IPS DF 4.7 (cell line): Measurements from ENCODE around the gene TLX1.

Experiments used
- DNase-seq: peaks from one replicate; pipeline ENCODE4 v3.0.0-alpha.2; 2013; ENCODE audit warnings: low spot score; ENCODE audit errors: extremely low read depth

TLX1 gene

DNA sequence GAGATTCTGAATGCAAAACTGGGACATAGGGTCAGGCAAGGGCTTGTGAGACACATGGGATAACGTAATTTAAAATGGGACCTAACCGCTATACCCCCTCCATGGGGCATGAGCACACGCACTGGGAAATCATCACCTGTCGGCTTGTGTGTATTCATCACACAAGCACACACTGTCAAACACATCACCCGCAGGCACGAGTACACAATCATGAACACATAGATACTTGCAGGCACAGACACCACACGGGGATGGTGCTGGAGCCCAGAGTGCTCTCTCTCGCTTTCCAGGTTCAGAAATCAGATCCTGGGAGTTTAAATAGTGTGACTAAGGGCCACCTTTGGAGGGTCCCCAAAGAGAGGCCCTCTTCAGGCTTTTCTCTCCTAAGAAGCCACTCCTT lies 19.6 kb upstream of the TLX1 start:
- no peak for DNase-seq

DNA sequence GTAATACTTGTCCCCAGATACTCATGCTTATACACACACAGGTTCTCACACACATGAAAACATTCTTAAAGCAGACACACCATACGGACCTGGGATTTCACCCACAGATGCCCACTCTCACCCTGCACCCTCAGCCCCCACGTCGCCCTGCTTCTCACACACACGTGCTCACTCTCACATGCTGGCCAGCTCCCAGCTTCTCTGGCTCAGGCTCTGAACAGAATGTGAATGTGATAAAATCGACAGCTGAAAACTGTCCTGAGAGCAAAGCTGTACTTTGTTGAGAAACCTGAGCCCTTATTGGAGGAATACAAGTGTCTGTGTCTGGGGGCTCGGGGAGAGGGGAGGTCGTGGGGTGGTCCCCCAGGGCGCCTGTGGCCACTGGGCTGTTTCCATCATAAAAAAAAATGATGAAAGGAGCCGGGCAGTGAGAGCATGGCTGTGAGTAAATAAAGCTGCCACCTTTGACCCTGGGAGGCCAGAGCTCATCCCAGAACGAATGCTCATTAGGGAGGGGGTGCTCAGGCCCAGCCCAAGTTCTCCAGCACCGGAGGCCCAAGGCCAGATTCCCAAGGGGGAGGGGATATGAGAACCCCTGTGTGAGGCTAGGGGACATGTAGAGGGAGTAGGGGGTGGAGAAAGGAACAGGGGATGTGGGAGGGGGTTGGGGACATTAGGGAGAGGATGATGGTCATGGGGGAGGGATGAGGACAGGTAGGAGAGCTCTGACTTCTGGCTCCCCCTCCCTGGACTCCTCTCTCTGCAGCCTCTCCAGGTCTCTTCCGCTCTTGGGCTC lies 18.1 kb upstream of the TLX1 start:
- no peak for DNase-seq

DNA sequence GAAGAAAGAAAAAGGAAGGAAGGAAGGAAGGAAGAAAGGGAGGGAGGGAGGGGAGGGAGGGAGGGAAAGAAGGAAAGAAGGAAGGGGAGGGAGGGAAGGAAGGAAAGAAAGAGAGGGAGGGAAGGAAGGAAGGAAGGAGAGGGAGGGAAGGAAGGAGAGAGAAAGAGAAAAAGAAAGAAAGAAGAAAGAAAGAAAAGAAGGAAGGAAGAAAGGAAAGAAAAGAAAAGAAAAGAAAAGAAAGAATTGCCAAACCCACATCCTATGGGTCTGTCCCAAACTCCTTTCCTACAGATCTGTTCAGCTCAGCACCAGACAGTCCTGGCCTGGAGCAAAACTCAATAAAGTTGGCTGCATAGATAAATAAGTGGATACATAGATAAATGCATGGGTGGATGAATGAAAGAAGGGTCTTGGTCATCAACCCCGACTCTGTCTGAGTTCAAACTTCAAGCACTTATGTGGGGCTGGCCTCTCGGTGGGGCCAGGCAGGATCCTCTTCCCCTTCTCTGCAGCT lies 17.2 kb upstream of the TLX1 start:
- no peak for DNase-seq

DNA sequence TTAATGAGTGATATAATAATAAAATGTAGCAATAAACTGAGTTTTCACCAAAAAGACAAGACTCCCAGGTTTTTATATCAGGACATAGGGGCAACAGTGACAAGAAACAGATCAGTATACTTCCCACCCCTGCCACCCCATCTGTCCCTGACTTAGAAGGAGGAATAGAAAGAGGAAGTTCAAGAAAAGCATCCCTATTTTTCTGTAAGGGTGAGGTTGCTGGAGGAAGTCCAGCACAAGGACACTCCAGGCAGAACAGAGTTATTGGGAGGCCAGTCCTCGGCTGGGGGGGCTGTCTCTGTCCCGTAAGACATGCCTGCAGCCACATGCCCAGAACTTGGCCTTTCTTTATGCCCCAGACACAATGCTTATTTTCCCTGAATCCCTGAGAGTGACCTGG lies 16.5 kb upstream of the TLX1 start:
- no peak for DNase-seq

DNA sequence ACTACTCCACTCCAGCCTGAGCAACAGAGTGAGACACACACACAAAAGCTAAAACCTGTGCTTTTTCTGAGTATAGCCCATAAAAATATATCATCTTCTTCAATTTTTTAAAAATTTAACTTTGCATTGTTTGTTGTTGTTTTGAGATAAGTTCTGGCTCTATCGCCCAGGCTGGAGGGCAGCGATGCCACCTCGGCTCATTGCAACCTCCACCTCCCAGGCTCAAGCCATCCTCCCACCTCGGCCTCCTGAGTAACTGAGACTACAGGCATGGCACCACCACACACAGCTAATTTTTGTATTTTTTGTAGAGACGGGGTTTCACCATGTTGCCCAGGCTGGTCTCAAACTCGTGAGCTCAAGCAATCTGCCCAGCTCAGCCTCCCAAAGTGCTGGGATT lies 14.3 kb upstream of the TLX1 start:
- no peak for DNase-seq

DNA sequence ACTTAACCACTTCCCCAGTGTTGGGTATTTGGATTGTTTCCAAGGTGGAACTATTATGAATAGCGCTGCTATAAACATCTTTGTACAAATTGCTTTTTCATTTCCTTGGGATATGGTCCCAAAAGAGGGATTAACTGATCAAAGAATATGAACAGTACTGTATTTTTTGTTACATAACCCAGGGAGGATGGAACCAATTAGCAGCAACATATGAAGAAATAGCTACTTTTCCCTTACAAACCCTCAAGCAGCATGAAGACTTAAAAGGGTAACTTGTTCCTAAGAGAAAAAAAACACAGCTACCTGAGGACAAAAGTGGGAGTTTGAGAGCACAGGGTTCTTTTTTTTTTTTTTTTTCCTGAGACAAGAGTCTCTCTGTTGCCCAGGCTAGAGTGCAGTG lies 13.1 kb upstream of the TLX1 start:
- DNase-seq, result no peak

DNA sequence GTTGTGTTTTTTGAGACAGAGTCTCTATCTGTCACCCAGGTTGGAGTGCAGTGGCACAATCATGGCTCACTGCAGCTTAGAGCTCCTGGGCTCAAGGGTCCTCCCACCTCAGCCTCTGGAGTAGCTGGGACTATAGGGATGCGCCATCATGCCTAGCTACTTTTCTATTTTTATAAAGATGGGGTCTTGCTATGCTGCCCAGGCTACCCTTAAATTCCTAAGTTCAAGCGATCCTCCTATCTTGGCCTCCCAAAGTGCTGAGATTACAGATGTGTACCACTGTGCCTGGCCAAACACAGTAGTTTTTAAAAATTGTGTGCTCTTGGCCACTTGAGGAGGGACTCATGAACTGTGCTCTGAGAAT lies 10.6 kb upstream of the TLX1 start:
- DNase-seq, result no peak

DNA sequence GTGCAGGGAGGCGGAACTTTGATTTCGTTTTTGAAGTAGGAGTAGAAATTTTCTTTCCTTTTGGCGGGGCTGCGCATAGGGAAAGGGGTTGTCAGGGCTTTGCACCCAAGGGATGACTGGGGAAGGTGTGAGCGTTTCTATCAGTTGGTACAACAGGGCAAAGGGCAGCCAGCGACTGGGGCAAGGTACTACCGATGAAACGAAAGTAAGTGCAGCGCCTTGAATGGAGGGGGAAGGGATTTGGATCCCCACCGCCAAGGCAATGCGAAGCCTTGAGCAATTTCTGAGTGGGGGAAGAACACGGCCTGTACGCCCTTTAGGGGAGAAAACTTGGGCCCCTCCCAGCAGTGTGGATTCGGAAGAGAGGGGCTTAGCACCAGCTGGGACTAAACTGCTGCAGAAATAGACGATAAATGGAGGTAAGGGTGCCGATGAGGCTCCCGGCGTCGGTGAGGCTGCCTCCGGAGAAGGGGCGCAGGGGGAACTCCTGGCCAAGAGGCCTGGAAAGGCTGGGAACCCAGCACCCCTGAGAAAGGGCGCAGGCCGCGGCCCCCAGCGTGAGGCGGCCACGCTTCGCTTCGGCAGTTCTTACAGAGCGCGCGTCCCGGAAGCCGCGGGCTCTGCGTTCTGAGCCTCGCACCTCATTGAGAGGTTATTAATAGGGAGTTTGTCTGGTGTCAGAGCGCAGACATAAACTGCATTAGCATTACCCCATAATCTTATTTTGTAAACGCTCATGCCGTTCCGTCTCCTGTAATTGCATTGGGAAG lies 10.0 kb upstream of the TLX1 start:
- no peak for DNase-seq

DNA sequence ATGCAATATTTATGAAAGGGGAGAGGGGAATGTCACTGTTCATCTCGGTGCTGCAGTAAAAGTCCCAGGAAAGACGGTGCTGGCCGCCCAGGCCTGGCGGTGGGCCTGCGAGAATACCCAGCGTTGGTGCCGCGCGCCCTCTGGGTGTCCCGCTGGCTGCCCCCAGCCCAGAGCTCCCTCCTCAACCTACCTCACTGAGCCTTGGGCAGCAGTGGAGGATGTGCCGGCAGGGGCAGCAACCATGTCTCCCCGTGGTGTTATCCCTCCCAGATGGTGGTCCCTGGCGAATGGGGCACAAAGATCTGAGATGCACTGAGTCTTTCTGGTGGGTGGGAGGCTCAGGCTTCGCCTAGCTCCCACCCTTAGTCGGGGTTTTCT lies 9.5 kb upstream of the TLX1 start:
- no peak for DNase-seq

DNA sequence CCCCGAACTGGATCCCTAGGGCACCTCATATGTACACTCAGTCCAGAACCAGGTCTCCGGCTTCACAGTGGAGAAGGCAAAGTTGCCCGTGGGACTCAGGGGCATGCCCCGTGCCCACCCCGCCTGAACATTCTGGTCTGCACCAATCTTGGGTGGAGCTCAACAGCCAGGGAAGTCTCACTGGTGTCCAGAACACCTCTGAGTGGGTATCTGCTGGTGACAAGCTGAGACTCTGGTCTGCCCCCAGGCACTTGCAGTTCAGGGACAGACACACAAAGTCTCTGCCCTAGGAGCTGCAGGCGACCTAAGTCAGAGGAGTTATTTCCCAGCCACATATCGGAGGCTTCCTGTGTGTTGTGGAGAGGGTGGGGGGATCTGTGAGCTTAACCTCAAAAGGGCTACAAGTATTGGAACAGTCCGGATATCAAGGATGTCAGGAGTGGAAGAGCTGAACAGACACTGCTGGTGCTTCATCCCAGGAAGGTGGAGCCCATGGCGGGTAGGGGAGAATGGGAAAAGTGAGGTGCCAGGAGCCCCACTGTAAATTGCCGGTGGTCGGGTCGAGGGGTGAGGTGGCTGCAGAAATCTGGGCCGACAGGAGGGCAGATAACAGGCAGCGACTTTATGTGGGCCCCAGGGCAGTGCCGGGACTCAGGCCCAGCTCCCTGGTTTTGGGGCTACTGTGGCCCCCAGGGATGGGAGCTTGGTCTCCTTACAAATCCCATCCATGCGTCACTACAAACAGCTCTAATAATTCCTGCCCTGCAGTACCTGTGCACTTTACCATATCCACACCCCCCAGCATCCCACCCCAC lies 8.6 kb upstream of the TLX1 start:
- no peak for DNase-seq

DNA sequence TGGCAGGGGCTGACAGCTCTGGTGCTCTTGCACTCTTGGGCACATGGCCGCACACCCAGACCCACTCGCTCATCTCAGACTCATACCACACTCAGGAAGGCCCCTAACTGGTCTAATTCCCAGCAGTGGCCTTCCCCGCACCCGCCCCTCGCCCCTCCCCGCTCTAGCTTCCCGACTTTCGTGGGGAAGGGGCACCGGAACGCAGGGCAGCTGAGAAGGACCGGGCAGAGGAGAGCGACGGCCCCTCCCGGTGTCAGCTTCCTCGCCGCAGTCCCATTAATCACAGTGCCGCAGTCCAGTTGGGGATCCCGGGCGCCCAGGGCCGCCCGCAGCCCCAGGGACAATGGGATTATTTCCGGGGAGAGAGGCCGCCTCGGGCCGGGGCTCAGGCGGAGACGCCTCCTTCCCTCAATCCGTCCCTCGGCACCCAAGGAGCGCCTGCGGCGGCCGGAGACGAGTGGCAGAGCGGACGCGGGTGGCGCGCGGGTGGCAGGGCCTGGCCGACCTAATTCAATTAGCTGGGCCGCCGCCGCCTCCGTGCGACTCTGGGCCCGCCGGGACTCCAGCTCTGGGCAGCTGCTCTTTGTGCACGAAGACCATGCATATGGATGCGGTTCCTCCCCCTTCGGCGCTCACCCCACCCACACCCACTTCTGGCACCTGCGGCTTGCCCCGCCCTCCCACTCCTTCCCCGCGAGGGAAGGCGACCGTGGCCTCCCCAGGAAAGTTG lies 7.8 kb upstream of the TLX1 start:
- DNase-seq, result no peak

DNA sequence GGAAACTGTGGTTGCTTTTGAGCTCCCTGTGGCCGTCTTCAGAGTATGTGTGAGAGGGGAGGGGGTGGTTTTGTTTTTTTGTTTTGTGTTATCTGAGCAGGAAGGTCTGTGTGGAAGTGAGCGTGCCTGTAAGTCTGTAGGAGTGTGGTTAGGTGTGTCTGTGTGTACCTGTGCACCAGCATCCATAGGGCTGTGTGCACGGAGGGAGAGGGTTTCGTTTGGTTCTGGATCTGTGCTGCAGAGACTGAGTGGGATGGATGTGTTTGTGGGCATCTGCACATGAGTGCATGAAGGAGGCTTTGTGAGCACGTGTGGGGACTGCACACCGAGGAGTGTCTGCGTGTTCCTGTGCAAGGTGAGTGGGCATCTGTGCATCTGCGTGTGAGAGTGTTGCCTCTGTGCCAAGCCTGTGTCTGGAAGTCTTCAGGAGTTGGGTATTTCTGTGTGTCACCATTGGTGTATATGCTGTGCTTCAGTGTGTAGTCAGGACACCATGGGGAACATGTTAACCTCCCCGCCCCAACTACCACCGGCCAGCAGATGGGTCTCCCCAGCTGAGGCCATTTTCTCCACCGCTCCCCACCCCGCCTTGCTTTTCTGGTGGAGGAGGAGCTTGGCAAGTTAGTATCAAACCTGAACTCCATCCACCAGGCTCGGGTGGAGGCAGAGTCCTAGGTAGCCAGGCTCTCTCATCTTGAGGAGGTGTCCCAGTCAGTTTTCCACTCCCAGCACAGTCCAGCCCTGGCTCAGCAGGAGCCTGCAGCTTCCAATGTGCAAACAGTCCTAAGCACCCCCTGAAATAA lies 7.1 kb upstream of the TLX1 start:
- no peak for DNase-seq

DNA sequence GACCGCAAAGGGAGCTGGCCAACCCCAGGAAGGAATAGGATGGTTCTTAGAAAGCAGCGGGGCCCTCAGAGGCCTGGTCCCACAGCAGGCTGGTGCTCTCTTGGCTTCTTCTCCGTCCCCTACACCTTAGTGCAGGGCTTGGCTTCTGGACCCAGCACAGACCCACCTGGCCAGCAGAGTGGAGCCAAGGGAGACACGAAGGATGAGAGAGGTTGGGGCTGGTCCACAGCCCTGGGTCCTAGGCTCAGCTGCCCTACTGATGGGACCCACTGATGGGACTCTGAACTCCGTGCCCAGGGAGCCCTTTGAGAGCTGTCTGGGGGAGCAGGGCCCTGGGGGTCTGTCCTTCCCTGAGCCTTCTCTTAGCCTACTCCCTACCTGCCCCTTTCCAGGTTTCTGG lies 6.2 kb upstream of the TLX1 start:
- DNase-seq, result no peak

DNA sequence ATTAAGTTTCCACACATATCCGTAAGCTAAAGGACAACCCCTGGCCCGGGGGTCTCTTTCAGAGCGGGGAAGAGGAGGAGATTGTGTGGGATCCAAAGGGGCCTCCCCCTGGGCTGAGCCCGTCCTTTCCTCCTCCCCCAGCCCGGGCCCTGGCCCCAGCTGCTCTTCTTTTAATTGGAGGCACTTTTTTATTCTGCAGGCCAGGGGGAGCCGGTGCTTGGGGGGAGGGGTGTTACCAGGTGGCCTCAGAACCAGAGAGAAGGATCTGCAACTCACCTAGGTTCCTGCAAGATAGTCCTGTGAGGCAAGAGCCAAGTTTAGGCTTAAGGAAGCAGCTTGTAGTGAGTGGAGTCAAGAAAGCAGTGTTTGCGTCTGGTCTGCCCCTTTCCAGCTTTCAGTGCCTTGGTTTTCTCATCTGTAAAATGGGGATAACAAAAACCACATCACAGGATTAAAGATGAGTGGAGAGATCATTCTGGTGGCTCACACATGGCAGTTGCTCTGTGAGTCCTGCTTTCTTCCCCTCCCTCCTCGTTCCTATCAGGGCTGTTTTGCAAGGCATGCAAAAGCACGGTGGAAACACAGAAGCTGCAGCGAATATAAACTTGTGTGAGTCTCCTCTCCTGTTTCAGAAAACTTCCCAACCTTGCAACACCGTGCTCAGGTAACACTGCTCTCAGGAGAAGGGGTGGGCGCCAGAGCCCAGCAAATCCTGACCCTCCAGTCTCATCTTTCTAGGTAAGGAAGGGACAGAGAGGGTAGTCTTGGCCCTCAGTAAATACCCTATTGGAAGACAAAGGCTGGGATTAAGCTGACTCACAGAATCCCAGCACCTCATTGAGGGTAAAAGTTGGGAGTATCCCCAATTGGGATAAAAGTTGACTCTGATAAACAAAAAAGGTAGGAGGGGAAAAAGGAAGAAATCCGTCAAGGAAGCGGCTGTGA lies 4.1 kb upstream of the TLX1 start:
- no peak for DNase-seq

DNA sequence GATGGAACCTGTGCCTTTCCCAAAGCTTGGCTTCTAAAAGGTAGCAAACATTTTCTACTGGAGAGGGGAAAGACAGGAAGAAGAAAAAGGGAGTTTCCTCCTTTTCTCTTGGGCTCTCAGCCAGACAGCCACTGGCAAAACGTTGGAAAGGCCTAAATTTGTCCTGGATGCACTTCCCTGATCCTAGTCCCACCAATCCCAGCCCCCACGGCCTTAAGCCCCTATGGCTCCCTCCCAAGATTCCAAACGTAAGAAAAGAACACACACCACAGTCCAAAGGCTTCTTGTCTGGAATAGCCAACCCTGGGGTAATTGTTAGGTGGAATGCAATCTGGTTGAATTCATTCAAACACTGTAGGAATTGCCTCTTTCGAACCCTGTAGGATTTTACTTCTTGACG lies 959 bp upstream of the TLX1 start:
- DNase-seq, result no peak

DNA sequence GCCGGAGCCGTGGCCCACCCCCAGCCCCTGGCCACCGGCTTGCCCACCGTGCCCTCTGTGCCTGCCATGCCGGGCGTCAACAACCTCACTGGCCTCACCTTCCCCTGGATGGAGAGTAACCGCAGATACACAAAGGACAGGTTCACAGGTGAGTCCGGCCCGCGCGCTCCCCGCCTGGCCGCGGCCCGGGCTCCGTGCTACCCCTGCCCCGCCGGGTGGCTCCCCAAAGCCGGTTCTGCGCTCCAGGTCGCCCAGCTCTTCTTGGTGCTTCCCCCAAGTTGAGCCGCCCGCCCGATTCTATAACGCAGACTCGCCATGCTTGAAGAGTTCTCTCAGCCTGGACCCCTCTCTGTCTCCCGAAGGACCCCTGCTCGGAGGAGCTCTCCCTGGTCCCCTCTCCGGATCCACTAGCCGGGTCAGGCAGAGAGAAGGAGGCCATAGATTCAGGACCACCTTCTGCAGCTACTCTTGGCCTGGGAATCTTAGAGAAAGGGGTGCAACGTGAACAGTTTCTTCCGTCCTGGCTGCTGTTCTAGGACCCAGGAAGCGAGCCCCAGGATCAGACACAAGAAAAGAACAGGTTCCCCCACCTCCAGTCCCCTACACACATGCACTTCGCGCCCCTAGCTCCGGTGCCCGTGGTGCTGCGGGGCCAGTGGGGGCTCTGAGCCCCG lies 999 bp downstream of the TLX1 start:
- no peak for DNase-seq

DNA sequence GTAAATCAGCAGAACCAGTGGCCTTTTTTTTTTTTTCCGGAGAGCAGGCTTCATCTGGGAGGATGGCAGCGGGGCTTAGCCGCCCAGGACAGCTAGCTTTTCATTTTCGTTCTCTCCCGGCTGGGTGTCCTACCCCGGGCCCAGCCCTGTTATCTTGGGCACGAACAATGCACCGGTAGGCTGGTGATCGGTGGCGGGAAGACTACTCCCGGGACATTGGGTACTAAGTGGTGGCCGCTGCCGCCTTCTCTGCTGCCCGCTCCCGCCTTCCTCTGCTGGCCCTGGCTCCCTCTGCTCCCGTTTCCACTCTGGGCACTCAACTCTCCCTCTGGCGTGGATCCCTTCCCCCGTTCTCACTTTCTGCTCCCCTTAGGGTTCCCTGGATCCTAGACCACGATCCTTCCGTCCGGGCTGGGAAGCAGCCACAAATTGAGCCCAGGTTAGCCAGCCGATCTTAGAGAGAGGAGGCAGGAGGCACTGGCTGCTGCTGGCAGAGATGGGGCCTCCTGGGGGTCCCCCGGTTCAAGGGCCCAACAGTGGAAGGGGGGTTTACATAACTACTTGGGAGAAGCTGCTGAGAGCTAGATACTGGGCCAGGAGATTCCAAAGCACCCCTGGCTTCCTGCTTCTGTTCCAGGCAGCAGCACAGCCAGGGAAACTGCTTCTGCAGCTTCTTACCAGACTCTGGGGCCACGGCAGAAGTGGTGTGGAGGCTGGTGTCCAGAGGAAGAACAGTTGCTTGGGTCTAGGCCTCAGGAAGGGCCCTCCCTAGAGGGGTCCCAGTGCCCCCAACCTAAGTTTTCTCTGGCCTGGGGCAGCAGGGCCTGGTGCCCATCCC lies 1.8 kb downstream of the TLX1 start:
- no peak for DNase-seq
